Stimulated activated CD8-positive, alpha-beta memory T cell treated with anti-CD3 and anti-CD28 coated beads, Interleukin-15, amount 100 ng/mL, for 24 hours (primary cell): ENCODE data around the gene IFNGR1.

Source experiments
- DNase-seq: peaks from one replicate; pipeline ENCODE4 v3.0.0-alpha.2; 2020; ENCODE audit warnings: low read depth

IFNGR1 gene

DNA sequence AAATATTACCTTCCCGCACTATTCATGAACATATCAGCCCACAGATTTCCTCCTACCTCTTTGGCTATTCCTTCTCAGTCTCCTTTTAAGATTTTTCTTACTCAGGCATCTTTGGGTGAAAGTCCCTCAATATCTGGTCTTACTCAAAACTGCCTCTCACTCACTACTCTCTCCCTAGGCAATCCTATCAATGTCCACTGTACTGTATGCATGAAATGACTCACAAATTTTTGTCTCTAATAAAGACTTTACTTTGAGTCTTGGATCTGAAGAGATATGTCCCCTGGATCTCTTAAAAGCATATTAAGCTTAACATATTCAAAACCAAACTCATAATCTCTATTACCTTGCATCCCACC, 70.2 kb downstream of the IFNGR1 start:
- DNase-seq = no peak

DNA sequence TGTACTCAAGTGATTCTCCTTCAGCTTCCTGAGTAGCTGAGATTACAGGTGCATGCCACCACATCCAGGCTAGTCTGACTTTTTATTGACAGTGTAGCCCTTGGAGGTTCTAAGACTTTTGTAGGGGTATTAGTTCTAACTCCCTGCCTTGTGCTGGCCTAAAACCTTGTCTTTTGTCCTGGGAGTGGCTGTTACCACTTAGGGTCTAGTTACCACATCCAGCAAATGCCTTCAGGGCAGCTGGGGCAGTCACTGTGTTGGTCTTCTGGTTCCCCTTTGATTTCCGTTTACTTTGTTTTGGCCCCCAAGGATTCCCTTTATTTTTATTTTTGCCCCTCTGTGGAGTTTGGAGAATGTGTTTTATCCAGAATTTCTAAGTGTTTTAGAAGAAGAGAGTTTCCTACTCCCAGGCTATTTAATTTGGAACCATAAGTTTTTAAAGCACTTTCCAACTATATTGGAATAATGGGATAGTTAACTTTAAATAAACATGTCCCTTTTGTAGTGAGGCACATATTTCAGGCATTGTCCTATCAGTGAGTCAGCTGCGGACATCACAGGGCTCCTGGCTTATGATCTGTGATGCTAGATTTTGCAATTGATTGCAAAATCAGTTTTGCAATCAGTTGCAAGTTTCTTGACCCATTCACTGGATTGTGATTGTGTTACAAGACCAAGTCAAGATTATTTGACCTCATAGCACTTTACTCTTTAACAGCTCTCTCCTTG, 70.7 kb downstream of the IFNGR1 start:
- no peak for DNase-seq
